ENCODE data around the gene FGD3. TPM values are rescaled to one million over a fixed set of nuclear protein-coding genes. Genes with fewer than 3 reads are reported as not detected.
"Not testable (repeated sequence)": the region's sequence is repeated elsewhere in the genome, so short reads cannot be mapped to it uniquely, and the experiment has no call there.

FGD3 gene
- not detected in 2 replicates for total RNA-seq
- long read RNA-seq = 0 reads

- peaks cover 36% of the 10 kb centered on the region for H3K27me3 Mint-ChIP-seq (ENCODE audit: unreplicated experiment)
- no peak for DNase-seq (ENCODE audit: extremely low spot score, unreplicated experiment)
- H3K4me1 Mint-ChIP-seq (ENCODE audit: unreplicated experiment) = peaks cover 3% of the 10 kb centered on the region
- TF ChIP-seq CTCF (IDR thresholded peaks at IDR 0.05) = no peak
- H3K36me3 Mint-ChIP-seq (ENCODE audit: unreplicated experiment) = no peaks in the 10 kb centered on the region
- H3K4me3 Mint-ChIP-seq (ENCODE audit: unreplicated experiment) = peak within 1 kb of the TSS; percentile 44
- no peak within 1 kb of the TSS for H3K27ac Mint-ChIP-seq (ENCODE audit: unreplicated experiment)
- no peaks in the 10 kb centered on the region for H3K9me3 Mint-ChIP-seq (ENCODE audit: unreplicated experiment)
Measured at GRCh38 chr9:92947268-92948037, at the start of gene FGD3. Gene FGD3 (plus strand): TSS chr9:92947523. CDS start chr9:92976257, 28,734 bp downstream.

- Mint-ChIP-seq H3K4me1 (ENCODE audit: unreplicated experiment) (peaks cover 12% of the 10 kb centered on the region), H3K4me3 (ENCODE audit: unreplicated experiment) (peak overlapping the region; percentile 54), H3K27me3 (ENCODE audit: unreplicated experiment) (peaks cover 22% of the 10 kb centered on the region)
- not testable (repeated sequence) for H3K36me3 Mint-ChIP-seq (ENCODE audit: unreplicated experiment); H3K9me3 Mint-ChIP-seq (ENCODE audit: unreplicated experiment); DNase-seq (ENCODE audit: extremely low spot score, unreplicated experiment); H3K27ac Mint-ChIP-seq (ENCODE audit: unreplicated experiment)
Measured at GRCh38 chr9:92905137-92905536, 42.2 kb upstream of the FGD3 start.

- no peak overlapping the region for H3K4me3 Mint-ChIP-seq (ENCODE audit: unreplicated experiment)
- TF ChIP-seq CTCF (IDR thresholded peaks at IDR 0.05) = no peak
- no peaks in the 10 kb centered on the region for H3K36me3 Mint-ChIP-seq (ENCODE audit: unreplicated experiment)
- no peak overlapping the region for H3K27ac Mint-ChIP-seq (ENCODE audit: unreplicated experiment)
- peaks cover 47% of the 10 kb centered on the region for H3K27me3 Mint-ChIP-seq (ENCODE audit: unreplicated experiment)
- H3K9me3 Mint-ChIP-seq (ENCODE audit: unreplicated experiment) = no peaks in the 10 kb centered on the region
- DNase-seq (ENCODE audit: extremely low spot score, unreplicated experiment) = no peak
- H3K4me1 Mint-ChIP-seq (ENCODE audit: unreplicated experiment) = peaks cover 6% of the 10 kb centered on the region
Measured at GRCh38 chr9:92911511-92912475, 35.5 kb upstream of the FGD3 start.

GRCh38 chr9:92917176-92917800 lies 30.0 kb upstream of the FGD3 start:
- DNase-seq (ENCODE audit: extremely low spot score, unreplicated experiment) = no peak
- no peak for TF ChIP-seq CTCF (IDR thresholded peaks at IDR 0.05)
- Mint-ChIP-seq H3K4me1 (ENCODE audit: unreplicated experiment) (no peaks in the 10 kb centered on the region), H3K27ac (ENCODE audit: unreplicated experiment) (no peak overlapping the region), H3K27me3 (ENCODE audit: unreplicated experiment) (peaks cover 18% of the 10 kb centered on the region), H3K4me3 (ENCODE audit: unreplicated experiment) (no peak overlapping the region), H3K9me3 (ENCODE audit: unreplicated experiment) (no peaks in the 10 kb centered on the region), H3K36me3 (ENCODE audit: unreplicated experiment) (no peaks in the 10 kb centered on the region)

- H3K4me1 Mint-ChIP-seq (ENCODE audit: unreplicated experiment) = no peaks in the 10 kb centered on the region
- no peaks in the 10 kb centered on the region for H3K9me3 Mint-ChIP-seq (ENCODE audit: unreplicated experiment)
- H3K4me3 Mint-ChIP-seq (ENCODE audit: unreplicated experiment) = no peak overlapping the region
- DNase-seq (ENCODE audit: extremely low spot score, unreplicated experiment) = no peak
- no peak for TF ChIP-seq CTCF (IDR thresholded peaks at IDR 0.05)
- H3K27me3 Mint-ChIP-seq (ENCODE audit: unreplicated experiment) = peaks cover 9% of the 10 kb centered on the region
- H3K27ac Mint-ChIP-seq (ENCODE audit: unreplicated experiment) = no peak overlapping the region
- no peaks in the 10 kb centered on the region for H3K36me3 Mint-ChIP-seq (ENCODE audit: unreplicated experiment)
Measured at GRCh38 chr9:92920437-92920836, 26.9 kb upstream of the FGD3 start.
